Measurements from ENCODE around the gene CDC25A.
A peak's percentile ranks its signal among the peaks of the same experiment; 100 is the strongest.
"Not testable (repeated sequence)": the region's sequence is repeated elsewhere in the genome, so short reads cannot be mapped to it uniquely, and the experiment has no call there.

CDC25A gene

DNA sequence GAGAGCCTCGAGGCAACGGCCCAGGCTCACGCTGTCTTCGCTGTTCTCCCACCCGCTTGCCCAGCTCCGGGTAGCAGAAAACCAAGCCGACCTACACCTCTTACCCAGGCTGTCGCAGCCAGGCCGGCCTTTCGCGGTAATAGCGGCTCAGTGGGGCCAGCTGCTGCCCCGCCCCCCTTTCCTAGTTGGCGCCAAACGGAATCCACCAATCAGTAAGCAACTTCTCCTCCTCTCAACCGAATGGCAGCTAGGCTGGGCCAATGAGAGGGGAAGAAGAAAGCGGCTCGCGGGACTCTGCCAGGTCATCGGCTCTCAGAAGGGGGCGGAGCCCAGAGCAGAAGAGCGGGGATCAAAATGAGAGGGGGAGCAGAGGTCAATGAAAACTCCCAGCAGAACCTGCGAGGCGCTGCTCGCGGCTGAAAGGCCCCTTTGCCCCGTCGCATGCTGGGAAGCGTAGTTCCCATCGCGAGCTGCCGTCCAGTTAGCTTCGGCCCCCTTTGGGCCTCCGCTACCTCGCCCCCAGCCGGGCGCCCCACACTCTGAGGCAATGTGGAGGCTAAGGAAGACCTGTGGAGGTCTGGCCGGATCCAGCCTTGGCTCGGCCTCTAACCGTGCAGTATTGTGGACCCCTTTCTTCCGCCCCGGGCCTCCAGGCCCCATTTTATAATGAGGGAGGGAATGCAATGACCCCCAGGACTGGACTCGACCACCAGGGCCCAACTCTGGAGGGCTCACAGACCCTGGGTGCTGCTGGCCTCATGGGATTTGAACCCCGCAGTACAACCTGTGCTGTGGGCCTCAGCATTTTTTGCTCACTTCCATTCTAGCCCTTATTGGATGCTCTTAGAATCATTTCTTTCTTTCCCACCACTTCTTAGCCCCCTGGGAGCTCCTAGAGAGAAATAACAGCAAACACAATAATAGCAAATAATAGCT lies at the start of gene CDC25A:
TSS of gene CDC25A (minus strand) at position 152 of the 936 bp plus-strand sequence. CDS start 470 bp downstream, outside the sequence.
- DNase-seq, result peak; percentile 98

DNA sequence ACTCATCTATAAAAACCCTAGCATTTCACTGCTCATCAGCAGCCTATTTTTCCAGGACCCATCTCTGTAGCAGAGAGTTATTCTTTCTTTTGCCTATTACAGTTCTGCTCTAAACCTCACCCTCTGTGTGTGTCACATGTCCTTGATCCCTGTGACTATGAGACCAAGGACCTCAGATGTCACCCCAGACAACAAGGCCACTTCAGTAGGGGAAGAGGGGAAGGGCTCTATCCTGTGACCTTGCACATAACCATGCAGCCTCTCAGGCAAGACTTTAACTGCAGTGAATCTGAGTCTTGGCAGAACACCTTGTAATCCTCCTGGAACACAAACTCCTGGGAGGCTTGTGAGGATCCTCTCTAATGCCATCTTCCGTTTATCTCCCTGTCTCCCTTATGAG lies 48.3 kb upstream of the CDC25A start:
- no peak for DNase-seq

DNA sequence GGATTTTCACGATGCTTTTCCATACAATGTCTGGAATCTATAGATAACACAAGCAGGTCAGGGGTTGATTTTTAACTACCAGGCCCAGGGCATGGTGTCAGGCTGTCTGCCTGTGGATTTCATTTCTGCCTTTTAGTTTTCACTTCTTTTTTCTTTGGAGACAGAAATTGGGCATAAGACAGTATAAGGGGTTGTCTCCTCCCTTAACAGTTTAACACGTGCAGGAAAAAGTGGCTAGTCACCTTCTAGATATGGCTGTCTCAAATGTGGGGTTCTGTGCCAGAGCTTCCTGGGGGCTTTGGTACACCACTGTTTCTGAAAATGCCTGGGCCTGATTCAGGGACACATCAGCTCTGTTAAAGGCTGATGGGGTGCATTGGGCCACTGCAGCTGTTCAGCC lies 45.3 kb upstream of the CDC25A start:
- no peak for DNase-seq

DNA sequence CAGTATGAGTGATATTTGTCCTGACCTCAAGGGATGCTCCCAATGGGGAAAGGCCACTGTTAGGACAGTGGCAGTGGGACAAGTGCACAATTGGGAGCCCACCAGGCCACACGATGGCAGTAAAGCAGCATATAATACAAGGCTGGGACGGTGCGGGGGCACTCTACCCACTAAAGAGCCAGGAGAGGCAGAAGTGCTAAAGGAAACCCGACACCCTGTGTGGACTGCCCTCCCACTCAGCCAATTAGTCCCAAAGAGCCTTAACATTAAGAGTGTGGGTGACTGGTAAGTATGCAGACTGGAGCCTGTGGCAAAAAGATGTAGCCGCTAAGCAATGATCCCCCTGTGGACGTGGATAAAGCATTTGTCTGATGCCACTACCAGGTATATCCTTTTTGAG lies 44.5 kb upstream of the CDC25A start:
- peak; percentile 80 for DNase-seq

DNA sequence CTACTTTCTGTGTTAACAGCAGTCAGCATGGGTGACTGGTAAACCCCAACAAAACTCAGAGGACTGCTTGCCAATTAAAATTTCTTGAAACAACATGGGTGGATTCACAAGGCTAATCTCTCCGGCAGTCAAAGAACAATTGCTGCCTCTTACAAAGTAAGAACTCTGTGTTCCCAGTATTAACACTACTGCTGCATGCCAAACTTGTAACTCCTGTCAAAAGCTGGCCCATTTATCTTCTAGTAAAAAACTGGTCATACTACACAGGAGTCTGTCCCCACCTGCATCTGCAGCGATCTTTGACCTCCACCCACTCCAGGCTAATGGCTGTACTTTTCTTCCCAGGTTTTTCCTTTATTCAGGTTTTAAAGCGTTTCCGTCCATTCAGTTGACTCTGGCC lies 44.0 kb upstream of the CDC25A start:
- DNase-seq, result no peak

DNA sequence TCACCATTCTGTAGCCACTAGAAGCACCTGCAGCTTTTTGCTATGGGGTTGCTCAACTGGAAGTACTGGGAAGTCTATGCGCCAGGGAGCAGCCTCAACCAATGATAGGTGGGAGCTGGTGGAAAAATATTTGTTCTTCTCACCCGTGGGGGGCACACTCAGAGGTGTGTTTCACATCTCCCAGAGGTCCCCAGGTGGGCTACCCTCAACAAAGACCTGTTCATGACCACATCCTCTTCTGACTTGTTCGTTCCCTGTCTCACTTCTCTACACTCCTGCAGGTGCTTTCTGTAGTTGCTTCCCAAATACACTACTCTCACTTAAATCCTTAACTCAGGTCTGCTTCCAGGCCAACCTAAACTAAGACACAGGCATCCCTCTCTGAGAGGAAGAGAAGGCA lies 38.7 kb upstream of the CDC25A start:
- no peak for DNase-seq

DNA sequence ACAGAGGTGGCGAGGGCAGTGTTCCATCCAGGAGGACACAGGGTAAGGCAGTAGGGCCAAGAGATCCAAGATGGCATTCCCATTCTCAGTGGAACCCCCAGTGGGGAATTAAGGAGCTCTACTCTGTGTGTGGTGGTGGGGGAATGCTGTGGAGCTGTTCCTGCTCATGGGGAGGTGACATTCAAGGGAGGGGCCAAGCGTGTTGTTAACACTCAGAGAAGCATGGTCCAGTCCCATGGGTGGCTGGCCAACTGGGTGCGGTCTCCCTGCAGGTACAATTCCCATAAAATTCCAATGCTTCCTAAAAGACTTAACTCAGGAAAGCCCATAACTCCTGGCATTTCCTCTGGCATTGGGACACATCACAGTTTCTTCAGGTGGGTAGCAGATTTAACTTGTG lies 37.4 kb upstream of the CDC25A start:
- DNase-seq, result no peak

DNA sequence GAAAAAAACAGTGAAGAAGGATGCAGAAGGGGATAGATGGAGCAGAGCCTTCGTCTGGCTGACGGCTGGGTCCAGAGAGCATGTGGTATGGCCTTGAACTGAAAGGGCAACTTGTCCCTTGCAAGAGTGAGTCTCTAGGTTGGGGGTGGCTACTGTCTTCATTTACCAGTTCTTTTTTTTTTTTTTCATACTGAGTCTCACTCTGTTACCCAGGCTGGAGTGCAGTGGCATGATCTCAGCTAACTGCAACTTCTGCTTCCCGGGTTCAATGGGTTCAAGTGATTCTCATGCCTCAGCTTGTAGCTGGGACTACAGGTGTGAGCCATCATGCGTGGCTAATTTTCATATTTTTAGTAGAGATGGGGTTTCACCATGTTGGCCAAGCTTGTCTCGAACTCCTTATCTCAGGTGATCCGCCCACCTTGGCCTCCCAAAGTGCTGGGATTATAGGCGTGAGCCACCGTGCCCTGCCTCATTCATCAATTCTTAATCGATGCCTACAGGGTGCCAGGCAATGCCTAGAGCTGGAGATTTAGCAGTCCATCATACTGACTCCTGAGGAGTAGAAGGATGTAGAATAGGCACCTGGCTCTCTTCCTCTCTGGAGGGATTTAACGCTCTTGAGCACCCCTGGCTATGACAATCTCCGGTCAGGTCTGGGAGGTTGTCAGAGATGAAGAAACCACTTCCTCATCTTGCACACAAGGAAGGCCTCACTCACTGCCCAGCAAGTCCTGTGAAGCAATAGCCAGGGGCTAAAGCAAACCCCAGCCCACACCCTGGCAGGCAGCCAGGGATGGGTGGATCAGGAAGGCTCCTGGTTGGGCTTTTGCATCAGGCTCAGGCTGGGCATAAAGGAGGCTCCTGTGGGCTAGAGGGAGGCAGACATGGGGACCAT lies 34.6 kb upstream of the CDC25A start, which contains the start of gene CAMP:
TSS of gene CAMP (plus strand) at position 880 of the 898 bp plus-strand sequence. CDS start at position 897, 17 bp downstream.
- no peak for DNase-seq

DNA sequence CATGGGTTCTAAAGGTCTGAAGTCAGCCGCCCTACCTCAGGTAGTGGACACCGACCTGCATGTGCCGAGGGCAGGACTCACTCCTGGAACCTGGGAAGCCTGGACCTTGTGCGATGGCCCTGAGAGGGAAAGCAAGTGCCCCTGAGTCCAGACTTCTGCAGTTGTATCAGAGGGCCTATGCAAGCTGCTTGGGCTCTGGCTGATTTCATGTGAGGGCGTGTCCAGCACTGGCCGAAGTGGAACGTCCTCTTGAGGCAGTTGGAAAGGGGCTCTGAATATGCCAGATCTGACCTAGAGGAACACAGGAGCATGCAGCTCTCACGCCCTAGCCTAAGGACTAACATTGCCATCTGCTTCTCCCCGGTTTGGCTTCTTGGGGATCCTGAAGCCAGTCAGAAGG lies 32.5 kb upstream of the CDC25A start:
- DNase-seq, result no peak

DNA sequence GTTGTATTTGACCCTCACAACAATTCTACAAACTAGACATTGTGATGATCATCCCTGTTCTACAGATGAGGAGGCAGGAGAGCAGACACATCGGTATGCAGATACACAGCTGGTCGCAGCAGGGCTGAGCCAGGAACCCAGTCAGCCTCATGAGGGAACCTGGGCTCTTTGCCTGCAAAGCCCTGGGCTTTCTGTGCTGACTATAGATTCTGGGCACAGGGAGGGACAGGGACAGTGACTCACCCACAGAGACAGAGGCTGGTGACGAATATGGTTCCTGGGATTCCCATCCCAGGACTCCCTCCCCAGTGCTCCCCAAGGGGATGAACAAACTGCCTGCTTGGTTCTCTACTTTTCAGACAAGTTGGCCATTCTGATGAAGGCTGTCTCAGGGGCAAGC lies 31.3 kb upstream of the CDC25A start:
- DNase-seq, result no peak

DNA sequence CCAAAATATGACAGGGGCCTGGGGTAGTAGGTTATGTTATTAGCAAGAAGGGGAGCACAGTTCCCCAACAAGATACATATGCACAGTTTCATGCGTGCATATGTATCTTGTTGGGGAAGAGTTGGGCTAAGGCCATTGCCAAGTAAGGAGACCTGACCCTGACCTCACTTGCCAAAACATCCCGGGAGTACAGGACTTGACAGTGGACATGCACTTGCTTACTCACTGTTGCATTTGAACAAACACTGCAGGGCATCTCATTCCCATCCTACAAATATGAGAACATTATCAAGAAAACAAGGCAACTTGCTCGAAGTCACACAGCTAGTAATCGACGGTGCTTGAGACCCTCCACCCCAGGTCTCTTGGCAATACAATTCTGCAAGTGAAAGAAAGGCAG lies 30.3 kb upstream of the CDC25A start:
- DNase-seq, result no peak

DNA sequence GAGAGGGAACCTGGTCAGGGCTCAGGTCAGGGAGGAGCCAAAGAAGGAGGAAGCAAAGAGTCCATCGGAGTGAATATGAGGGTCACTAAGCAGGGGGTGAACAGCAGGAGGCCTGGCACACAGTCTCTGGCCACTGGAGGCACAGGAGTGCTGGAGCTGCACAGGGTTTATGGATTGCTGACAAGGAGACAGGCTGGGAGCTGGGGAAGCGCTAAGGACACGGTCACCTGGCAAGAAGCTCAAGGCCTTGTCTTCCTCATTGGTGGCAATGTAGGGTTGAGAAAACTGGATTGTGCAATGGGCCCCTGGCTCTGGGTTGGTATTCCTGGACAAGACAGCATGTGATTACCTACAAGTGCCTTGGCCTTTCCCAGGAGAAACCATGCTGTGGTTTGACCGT lies 29.2 kb upstream of the CDC25A start:
- DNase-seq, result no peak

DNA sequence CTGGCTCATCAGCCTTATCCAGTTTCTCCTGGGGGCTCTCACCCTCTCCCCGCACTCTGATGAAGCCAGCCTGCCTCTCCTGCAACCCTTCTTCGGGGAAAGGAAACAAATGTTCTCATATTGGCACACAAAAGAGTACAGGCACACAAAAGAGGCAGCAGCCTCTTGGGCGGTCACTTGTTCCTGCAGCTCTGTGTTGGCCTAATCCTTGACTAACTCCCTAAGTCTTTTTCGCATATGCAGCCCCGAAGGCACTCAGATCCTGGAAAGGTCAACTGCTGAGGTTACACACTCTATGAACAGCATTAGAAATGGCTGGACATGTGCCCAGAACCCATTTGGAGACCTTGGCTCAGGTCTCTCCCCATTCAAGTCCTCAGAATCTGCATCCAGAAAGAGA lies 27.7 kb upstream of the CDC25A start:
- no peak for DNase-seq

DNA sequence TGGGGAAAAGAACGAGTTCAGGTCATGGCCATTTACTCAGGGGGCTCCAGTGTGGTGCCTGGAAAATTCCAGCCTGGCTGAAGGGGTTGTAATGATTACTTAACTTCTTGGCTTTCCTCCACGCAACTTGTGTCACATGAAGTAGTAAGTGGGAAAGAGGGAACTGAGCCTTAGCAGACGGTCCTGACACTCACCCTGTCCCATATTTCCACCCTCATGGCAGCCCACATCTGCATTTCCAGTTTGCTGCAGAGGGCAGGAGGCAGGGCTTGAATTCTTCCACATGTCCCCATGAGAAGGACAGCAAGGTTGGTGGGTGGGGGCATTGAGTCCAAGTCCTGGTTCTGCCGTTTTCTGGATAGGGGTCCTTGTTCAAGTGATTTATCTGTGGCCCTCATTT lies 27.2 kb upstream of the CDC25A start:
- DNase-seq, result no peak

DNA sequence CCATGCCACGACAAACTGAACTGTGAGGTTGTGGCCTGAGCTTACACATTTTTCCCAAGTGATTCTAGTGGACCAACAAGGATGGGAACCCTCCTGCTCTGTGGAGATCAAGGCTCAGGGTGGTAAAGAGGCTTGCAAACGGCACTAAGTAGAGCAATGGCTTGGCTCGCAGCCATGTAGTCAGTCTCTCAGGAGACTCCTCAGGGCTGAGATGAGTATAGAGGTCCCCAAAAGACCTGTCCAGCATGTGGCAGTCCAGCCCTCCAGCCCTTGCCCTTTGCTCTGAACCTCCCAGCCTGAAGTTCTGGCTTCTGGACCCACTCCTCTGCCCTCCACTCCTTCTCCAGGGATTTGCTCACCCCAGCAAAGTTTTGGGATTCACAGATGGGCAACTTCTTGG lies 26.8 kb upstream of the CDC25A start:
- DNase-seq, result no peak

DNA sequence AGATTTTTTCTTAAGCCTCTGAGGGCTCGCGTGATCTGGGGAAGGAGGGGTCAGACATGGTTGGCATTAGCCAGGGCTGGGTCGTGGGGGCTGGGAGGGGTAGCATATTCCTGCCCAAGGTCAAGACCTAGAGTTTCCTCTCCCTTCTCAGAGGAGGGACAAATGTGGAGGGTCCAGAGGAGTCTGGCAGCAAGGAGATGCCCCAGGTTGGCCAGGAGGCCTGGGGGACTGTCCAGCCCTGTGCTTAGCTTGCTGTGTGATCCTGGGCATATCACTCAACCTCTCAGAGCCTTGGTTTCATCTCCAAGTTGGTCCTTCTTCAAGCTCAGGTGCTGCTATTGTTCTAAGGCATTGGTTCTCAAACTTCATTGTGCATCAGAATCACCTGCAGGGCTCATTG lies 26.0 kb upstream of the CDC25A start:
- no peak for DNase-seq

DNA sequence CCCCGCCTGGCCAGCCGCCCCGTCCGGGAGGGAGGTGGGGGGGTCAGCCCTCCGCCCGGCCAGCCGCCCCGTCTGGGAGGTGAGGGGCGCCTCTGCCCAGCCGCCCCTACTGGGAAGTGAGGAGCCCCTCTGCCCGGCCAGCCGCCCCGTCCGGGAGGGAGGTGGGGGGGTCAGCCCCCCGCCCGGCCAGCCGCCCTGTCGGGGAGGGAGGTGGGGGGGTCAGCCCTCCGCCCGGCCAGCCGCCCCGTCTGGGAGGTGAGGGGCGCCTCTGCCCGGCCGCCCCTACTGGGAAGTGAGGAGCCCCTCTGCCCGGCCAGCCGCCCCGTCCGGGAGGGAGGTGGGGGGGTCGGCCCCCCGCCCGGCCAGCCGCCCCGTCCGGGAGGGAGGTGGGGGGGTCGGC lies 23.6 kb upstream of the CDC25A start:
- DNase-seq, result not testable (repeated sequence)

DNA sequence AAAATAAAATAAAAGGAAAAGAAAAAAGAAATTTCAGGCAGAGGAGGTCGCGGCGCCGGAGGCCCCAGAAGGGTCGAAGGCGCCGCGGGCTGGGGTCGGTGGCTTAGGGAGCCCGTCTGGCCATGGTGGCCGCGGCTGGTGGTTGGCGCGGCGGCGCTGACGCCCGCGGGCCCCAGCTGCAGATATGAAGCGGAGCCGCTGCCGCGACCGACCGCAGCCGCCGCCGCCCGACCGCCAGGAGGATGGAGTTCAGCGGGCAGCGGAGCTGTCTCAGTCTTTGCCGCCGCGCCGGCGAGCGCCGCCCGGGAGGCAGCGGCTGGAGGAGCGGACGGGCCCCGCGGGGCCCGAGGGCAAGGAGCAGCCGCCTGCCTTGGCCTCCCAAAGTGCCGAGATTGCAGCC lies 22.3 kb upstream of the CDC25A start:
- DNase-seq, result not testable (repeated sequence)

DNA sequence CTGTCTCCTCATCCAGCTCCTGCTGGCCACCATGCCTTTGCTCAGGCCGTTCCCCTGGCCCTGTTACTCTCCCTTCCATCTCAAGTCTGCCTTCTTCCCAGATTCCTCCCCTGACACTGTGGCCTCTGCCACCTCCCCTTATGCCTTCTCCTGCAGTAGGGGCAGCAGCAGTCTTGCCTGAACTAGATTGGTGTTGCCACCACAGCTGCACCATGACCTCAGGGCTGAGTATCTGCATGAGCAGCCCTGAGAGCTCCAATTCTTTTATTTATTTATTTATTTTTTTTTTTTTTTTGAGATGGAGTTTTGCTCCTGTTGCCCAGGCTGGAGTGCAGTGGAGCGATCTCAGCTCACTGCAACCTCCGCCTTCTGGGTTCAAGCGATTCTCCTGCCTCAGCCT lies 21.2 kb upstream of the CDC25A start:
- DNase-seq, result no peak

DNA sequence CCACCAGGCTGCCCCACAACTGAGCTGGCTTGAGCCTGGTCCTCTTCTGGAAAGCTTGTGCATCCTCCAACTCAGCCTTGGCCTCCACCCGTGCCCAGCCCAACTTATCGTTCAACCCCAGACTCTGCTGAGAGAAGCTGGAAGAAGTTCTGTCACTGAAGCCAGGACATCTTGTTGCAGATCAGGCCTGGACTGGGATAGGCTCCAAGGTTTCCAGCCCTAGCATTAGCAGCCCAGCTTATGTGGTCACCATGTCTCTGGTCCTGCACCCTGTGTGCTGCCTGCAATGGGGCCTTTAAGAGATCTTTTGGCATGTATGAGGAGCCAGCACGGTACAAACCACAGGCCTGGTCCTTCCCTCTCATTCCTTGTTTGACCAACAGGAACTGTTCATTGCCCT lies 19.9 kb upstream of the CDC25A start:
- DNase-seq, result no peak

DNA sequence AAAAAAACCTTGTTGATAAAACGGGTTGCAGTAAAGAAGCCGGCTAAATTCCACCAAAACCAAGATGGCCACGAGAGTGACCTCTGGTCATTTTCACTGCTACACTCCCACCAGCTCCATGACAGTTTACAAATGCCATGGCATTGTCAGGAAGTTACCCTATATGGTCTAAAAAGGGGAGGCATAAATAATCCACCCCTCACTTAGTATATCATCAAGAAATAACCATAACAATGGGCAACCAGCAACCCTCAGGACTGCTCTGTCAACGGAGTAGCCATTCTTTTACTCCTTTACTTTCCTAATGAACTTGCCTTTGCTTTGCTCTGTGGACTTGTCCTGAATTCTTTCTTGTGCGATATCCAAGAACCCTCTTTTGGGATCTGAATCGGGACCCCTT lies 14.4 kb upstream of the CDC25A start:
- no peak for DNase-seq

DNA sequence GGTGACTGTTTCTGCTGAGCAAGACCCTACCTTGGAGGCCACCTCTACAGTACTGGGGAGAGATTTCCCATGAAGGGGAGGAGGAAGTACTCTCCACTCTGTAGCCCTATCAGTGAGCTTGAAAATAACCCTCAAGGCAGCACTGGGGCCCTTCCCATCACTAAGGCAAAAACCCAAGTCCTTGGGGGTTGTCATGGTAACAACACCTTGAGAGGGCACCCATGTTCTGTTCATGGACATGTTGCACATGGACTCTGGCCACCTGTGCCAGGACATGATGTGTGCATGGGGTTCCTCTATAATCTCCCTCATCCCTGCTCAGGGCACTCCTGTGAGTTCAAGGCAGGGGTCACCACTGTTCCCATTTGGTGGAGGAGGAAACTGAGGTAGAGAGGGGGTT lies 10.9 kb upstream of the CDC25A start:
- DNase-seq, result no peak

DNA sequence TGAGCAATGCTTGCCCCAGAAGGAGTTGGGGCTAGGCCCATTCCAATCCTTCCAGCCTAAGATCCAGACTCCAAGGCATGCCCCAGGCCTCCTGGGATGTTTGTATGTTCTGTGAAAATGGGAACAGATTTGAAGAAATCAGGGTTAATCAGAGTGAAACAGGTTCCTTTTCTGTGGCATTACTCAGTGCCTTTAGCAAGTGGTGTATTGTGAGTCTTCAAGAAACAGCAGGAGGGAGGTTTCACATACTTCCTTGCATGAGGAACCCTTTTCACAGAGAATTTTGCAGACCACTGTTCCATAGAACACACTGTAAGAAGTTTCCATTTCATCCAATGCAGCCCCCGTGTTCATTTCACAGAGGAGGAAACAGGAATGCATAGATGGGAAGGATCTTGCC lies 8.4 kb upstream of the CDC25A start:
- DNase-seq, result no peak

All from SHP77 treated with DMSO at 0.1 percent for 48 hours (cell line).